Measurements from ENCODE around the gene HAUS1.
"Not testable (repeated sequence)": the region's sequence is repeated elsewhere in the genome, so short reads cannot be mapped to it uniquely, and the experiment has no call there.

Gene HAUS1

DNA sequence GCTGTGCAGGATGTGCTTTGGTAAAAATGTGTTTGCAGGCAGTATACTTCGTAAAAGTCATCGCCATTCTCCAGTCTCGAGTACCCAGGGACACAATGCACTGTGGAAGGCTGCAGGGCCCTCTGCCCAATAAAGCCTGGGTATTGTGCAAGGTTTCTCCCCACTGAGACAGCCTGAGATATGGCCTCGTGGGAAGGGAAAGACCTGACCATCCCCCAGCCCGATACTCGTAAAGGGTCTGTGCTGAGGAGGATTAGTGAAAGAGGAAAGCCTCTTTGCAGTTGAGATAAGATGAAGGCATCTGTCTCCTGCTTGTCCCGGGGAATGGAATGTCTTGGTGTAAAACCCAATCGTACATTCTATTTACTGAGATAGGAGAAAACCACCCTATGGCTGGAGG is 15.7 kb upstream of the HAUS1 start:
- not testable (repeated sequence) for DNase-seq (ENCODE audit: low read depth)

GRCh38 chr18:46095532-46095931 is 8.7 kb upstream of the HAUS1 start:
- DNase-seq (ENCODE audit: low read depth): no peak

DNA sequence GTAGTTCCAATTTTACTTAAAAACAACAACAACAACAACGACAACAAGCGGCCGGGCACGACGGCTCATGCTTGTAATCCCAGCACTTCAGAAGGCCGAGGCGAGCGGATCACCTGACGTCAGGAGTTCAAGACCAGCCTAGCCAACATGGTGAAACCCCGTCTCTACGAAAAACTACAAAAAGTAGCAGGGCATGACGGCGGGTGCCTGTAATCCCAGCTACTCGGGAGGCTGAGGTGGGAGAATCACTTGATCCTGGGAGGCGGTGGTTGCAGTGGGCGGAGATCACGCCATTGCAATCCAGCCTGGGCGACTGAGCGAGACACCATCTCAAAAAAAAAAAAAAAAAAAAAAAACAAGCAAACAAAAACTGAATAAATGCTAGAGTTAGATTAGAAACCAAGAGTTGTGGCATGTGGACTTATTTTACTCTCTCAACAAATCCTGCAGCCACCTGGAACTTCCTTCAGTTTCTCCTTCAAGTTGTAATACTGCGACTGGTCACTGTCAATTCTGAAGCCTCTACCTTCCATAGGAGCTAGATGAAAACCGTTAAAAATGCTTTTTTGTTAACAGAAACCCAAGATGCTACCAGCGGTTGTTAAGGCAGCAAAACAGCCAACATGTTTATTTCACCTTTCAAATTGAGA is 7.4 kb upstream of the HAUS1 start:
- no peak for DNase-seq (ENCODE audit: low read depth)

DNA sequence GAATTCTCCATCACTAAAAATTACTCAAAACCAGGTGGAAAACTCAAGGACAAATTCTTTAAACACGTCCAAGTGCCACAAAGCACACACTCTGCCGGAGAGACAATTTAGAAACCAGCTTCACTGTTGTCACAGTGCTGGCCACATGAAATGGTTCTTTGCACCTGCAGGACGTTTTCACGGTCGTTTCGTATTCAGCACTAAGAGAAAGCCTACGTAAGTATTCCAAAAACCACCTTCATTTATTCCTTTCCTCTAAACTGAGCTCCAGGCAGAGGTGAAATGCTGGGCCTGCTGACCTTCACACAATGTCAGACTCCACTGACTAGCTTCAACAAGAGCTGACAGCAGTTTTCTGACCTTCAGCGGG is 6.8 kb upstream of the HAUS1 start:
- DNase-seq (ENCODE audit: low read depth): no peak

GRCh38 chr18:46097801-46098615 is 6.2 kb upstream of the HAUS1 start, which contains the start of gene ATP5F1A:
ATP5F1A (minus strand) TSS chr18:46098296; CDS start chr18:46098231, 65 bp downstream.
- peak; percentile 70 for DNase-seq (ENCODE audit: low read depth)

GRCh38 chr18:46098616-46098933 is 5.6 kb upstream of the HAUS1 start:
- DNase-seq (ENCODE audit: low read depth): no peak

DNA sequence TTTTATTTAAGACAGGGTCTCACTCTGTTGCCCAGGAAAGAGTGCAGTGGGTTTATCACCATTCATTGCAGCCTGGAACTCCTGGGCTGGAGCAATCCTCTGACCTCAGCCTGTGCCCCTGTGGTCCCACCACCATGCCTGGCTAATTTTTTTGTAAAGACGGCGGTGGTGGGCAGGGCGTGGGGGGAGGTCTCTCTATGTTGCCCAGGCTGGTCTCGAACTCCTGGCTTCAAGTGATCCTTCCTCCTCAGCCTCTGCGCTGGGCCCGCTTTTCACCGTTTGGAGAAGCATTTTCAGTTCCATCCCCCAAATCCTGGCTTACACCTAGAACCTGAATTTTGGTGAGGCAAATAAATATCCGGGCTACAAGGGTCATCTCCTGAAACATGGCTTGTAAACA is 4.7 kb upstream of the HAUS1 start:
- DNase-seq (ENCODE audit: low read depth): no peak

GRCh38 chr18:46109386-46109785 is 5.2 kb downstream of the HAUS1 start:
- no peak for DNase-seq (ENCODE audit: low read depth)

- DNase-seq (ENCODE audit: low read depth): no peak
These were observed 6.2 kb downstream of the HAUS1 start for GRCh38 chr18:46110406-46110805.

- DNase-seq (ENCODE audit: low read depth): no peak
These were observed 9.6 kb downstream of the HAUS1 start for GRCh38 chr18:46113751-46114150.

DNA sequence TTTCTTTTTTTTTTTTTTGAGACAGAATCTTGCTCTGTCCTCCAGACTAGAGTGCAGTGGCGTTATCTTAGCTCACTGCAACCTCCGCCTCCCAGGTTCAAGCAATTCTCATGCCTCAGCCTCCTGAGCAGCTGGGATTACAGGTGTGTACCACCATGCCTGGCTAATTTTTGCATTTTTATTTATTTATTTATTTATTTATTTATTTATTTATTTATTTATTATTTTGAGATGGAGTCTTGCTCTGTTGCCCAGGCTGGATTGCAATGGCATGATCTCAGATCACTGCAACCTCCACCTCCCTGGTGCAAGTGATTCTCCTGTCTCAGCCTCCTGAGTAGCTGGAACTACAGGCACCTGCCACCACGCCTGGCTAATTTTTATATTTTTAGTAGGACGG is 22.4 kb downstream of the HAUS1 start:
- not testable (repeated sequence) for DNase-seq (ENCODE audit: low read depth)

DNA sequence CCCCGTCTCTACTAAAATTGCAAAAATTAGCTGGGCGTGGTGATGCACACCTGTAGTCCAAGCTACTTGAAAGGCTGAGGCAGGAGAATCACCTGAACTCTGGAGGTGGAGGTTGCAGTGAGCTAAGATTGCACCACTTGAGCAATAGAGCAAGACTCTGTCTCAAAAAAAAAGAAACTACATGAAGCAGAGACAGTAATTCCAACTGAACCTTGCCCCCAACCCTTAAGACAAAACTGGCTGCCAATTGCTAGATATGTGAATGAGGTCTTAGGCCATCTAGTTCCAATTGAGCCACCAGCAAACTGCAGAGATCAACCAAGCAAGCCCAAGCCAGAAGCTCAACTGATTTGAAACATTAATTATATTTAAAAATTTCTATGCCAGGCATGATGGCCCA is 25.9 kb downstream of the HAUS1 start:
- no peak for DNase-seq (ENCODE audit: low read depth)

- DNase-seq (ENCODE audit: low read depth): not testable (repeated sequence)
These were observed 26.4 kb downstream of the HAUS1 start for GRCh38 chr18:46130549-46130948.

GRCh38 chr18:46133534-46133933 is 29.3 kb downstream of the HAUS1 start:
- DNase-seq (ENCODE audit: low read depth): no peak

DNA sequence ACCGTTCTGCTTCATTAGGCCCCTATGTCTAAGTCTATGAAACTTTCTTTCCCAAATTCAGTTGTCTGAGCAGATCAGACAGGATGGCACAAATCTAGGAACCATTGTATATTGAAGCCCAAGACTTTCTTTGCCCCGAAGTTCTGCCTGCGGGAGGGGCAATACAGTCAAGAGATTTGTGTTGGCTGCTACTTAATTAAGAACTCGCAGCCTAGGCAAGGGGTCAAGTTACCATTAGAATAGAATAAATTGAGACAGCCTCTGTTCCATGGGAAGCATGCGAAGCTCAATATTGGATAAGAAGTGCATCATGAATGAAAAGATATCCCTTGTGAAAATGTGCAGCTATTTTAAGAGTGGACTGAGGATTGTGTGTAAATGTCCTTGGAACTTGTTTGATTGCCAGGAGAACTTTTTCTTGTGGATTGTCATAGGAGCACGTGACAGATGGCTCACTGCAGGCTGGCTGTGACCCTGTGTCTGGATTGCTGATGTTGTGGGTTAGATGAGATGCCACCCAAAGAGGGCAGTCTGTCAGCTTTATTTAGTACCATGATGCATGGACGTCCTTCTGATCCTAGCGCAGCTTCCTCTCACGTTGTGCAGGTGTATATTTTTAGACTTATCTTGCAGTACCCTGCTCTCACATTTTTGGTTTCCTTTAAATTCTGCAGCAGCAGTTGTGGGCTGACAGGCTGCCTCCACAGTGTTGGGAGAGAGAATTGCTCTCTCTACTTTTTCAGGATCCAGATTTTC is 30.9 kb downstream of the HAUS1 start:
- no peak for DNase-seq (ENCODE audit: low read depth)

DNA sequence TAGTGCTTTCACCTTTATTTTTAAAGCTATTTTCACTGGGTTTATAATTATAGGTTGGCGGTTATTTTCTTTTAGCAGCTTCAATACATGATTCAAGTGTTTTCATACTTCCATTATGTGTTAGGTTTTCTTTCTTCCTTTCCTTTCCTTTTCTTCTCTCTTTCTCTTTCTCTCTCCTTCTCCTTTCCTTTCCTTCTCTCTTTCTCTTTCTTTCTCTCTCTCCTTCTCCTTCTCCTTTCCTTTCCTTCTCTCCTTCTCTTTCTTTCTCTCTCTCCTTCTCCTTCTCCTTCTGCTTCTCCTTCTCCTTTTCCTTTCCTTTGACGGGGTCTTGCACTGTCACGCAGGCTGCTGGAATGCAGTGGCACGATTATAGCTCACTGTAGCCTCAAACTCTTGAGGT is 36.0 kb downstream of the HAUS1 start:
- no peak for DNase-seq (ENCODE audit: low read depth)

DNA sequence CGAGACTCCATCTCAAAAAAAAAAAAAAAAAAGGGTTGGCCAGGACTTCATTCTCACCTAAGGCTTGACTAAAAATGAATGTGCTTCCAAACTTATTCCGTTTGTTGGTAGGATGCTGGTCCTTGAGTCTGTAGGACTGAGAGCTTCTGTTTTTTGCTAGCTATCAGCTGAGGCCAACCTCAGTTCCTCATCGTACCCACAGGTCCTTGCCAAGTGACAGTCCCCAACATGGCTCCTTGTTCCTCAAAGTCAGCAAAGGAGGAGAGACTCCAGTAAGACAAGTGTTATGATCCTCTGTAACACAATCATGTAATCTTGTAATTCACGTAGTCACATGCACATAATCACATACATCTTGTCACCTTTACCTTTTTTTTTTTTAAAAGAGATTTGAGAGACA is 37.0 kb downstream of the HAUS1 start:
- no peak for DNase-seq (ENCODE audit: low read depth)

GRCh38 chr18:46148810-46149209 is 44.6 kb downstream of the HAUS1 start:
- DNase-seq (ENCODE audit: low read depth): peak; percentile 10

DNA sequence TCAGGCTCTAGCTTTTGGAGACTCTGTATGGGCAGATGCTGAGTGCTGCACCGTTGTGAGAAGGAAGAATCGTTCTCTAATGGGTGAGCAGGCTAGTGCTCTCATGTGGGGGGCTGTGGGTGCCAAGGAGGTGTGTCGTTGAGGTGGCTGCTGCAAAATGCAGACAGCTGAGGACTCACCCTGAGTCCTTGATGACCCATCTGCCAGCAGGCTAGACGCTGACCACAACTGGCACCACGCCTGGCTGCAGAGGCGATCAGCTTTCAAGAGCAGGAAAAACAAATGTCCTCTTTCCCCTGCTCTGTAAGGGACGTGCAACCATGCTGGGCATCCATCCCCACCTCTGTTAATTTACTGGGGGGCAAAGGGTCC is 48.2 kb downstream of the HAUS1 start:
- DNase-seq (ENCODE audit: low read depth): no peak

- DNase-seq (ENCODE audit: low read depth): no peak
These were observed 48.8 kb downstream of the HAUS1 start for GRCh38 chr18:46152808-46153617.

- DNase-seq (ENCODE audit: low read depth): peak; percentile 7
These were observed 51.5 kb downstream of the HAUS1 start for GRCh38 chr18:46155641-46156051.

GRCh38 chr18:46156124-46156745 is 52.0 kb downstream of the HAUS1 start:
- no peak for DNase-seq (ENCODE audit: low read depth)
